Hypothalamus (tissue), 51 donors: ENCODE measurements around the gene CDHR2.

ENCODE experiments used
- DNase-seq, 51 donors: peaks; one replicate each; lab custom pipeline; 2025; lab: John Stamatoyannopoulos, UW

Gene CDHR2

DNA sequence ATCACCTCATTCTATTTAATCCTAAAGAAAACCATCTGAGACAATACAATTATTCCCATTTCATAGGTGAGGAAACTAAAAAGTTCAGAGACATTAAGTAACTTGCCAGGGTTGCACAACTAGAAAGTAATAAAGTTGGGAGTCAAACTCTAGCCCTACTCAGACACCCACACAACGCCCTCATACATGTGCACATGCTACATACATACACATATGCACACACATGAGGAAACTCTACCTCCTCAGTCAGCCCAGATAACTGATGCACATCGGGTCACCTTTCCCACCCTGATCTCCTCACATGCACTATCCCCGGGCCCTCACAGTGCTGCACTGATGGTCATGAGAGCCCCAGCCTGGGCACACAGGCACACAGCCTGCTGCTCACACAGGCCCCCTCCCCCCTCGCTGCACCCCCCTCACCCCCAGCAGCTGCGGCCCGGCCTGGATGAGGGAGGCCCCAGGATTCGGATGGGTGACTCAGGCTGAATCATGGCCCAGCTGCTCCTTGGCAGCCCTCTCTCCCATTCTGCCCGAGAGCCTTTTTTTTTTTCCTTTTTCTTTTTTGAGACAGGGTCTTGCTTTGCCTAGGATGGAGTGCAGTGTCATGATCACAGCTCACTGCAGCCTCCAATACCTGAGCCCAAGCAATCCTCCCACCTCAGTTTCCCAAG, 65.8 kb downstream of the CDHR2 start:
- peak in 1 of 51 donors; percentile 12 for DNase-seq

DNA sequence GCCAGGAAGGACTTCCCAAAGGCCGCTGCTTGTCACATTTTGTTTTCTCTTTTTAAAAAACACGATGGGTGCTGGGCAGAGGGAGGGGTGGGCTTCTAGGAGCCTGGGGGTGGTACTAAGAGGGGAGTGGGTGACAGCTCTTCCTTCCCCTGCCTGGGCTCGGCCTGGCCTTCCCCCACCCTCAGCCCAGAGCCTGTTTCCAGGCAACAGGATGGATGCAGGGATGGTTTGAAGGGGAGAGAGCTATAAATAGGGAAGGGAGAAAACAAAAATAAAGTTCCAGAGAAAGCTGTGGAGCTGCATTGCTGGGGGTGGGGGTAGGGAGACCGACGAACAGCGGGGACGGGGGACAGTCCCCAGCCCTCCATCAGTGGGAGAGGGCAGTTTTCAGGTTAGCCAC, 67.4 kb downstream of the CDHR2 start:
- no peak for DNase-seq

GRCh38 chr5:176618783-176619182, 69.6 kb downstream of the CDHR2 start:
- peak in 1 of 51 donors; percentile 53 for DNase-seq

GRCh38 chr5:176619203-176619568, 70.0 kb downstream of the CDHR2 start:
- peak in 44 of 51 donors; percentile 16 to 89 (median 68) for DNase-seq

DNA sequence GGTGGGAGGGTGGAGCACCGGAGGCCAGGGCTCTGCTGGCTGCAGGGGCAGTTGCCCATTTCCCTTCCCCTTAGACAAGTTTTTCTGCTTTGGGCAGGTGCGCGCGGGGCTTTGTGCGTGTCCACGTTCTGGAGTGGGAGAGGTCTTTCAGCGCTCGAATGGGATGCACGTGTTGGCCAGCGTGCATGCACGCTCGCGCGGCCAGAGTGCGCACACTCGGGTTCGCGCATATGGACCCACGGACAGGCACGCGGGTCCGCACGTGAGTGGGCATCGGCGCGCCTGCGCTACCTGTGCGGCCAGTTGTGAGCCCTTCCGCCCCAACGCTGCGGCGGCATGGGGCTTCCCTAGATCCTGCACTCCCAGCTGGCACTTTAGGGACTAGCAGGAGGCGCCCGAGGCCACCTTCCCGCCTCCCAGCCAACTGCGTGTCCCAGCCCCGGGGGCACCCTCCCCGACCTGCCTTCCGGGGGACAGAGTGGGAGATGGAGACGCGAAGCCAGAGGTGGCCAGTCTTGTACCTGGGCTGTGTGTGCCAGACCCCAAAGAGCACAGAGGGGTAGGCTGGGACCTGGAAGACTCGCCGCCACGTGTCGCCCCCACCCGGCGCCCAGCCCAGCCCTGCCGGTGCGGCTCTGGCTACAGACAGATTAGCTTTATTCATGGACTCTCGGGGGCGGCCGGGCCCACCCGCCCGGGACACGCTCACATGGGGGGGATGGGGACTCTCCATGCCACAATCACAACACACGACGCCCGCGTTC, 70.6 kb downstream of the CDHR2 start:
- DNase-seq = peak in 1 of 51 donors; percentile 14

DNA sequence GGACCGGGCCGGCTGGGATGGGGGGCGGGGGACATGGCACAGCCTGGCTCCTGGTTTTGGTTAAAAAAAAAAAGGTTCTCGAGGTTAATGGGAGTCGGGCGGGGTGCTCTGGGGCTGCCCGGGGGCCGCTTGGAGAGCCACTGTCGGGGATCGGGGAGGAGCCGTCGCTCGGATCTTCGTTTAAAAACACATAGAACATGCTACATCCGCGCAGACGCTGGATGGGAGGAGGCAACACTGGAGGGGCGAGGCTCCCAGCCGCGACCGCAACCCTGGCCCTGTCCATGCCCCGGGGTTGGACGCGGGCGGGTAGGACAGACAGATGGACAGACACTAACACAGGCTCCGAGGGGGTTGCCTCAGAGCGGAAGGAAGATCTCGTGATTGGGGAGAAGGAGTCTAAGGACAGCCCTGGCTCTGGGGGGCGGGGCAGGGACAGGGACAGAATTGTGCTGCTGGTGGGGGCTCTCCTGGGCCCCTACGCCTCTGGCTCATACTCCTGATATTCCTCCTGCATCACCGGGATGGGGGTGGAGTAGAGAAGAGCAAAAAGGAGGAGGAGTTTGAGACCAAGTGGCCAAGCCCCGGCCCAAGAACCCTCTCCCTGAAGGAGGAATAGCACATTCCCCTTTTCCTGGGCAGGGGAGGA, 71.3 kb downstream of the CDHR2 start:
- DNase-seq = peak in 1 of 51 donors; percentile 33

DNA sequence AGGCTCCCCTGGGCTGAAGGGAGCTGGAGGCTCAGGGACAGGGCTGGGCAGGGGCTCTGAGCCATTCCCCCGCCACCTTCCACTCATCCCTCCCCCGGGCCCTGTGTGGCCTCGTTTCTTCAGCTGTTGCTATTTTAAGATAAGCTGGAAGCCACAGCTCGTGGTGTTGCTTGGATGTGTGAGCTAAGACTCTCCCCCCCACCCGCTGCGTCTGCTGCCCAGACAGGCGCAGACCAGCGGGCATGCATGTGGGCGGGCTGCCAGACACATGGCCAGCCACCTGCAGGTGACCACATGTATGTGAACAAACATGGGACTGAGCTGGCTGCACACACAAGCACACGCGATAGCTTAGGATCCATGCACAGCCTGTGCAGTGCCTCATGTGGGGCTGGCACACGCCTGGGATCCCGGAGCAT, 72.5 kb downstream of the CDHR2 start:
- peak in 12 of 51 donors; percentile 12 to 76 (median 24) for DNase-seq

DNA sequence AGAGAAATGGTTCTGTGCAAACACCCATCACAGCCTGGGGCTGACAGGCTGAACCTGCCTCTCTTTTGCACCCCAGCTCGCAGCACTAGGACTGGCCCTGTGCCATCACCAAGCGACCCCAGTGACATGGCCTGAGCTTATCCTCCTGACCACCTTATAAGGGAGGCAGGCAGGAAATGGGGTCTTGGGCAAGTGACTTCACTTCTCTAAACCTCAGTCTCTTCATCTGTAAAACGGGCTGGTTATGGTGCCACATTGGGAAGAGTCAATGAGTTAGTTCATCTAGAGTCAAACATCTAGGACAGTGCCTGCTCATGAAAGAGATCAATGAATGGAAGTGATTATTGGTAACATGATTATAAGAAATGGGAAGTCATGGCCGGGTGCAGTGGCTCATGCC, 75.0 kb downstream of the CDHR2 start:
- no peak for DNase-seq

DNA sequence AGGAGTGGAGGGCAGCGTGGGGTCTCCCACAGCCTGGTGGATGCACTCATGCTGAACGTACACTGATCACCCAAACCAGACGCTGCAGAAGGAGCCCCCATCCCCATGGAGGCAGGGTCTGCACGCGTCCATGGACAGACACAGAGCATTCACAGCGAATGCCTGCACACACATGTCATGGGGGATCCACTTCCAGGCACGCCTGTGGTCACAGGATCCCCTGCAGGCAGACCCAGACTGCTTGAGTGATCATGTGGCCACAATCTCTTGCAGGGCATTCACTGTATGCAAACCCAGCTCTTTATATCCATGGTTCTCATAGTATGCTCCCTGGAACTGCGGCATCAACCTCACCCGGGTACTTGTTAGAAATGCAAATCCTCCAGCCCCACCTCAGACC, 75.8 kb downstream of the CDHR2 start:
- DNase-seq = no peak

- DNase-seq = no peak
Measured at GRCh38 chr5:176625512-176625911, 76.4 kb downstream of the CDHR2 start.

DNA sequence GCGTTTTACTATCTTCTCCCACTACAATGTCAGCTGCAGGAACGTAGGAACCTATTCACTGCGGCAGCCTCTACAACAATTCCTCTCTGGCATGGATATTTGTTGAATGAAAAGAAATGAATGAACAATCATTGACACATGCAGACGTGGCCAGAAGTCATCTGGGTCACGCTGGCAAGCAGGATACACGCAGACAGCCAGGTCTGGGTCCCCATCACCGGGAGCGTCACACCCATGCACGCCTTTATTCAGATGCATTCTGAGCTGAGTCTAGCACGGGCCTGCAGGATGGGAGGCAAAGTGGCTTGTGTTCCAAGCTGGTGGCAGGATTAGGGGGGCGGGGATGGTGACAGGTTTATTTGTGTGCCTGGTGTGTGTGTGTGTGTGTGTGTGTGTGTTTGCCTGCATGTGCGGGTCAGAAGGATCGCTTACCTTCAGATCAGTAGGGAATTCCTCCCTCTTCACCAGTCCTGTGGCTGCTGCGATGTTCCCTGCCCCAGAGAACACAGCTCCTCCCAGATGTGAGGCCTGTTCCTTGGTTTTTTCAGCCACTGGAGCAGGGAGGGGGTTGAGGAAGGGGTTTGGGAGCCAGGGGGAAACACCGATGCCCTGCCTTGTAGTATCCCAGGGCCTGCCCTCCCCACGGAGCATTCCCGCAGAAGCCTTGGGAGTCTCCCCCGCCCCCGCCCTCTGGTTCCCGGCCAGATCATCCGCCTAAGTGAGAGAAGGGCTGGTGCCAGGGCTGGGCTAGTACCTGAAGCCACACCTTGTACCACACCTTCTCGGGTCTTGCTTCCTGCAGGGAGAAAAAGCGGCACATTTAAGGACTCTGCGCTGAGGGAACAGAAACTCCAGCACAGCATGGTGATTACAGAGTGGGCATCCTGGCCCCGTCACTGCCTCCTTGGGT, 77.1 kb downstream of the CDHR2 start:
- DNase-seq = no peak

DNA sequence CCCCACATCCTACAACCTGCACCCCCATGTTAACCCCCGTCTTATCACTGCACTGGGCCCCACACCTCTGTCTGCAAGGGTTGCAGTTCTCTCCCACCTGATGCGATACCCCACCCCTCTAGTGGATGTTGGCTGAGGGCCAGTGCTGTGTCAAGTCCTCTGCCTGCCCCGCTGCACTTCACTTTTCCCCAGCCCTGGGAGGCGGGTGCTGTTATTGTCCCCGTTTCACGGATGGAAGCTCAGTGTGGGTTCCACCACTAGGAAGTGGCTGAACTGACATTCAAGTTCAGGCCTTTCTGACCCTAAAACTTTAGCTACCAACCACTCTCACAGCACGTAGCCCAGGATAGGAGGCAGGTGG, 77.7 kb downstream of the CDHR2 start:
- DNase-seq = no peak

- no peak for DNase-seq
Measured at GRCh38 chr5:176627582-176627981, 78.4 kb downstream of the CDHR2 start.

DNA sequence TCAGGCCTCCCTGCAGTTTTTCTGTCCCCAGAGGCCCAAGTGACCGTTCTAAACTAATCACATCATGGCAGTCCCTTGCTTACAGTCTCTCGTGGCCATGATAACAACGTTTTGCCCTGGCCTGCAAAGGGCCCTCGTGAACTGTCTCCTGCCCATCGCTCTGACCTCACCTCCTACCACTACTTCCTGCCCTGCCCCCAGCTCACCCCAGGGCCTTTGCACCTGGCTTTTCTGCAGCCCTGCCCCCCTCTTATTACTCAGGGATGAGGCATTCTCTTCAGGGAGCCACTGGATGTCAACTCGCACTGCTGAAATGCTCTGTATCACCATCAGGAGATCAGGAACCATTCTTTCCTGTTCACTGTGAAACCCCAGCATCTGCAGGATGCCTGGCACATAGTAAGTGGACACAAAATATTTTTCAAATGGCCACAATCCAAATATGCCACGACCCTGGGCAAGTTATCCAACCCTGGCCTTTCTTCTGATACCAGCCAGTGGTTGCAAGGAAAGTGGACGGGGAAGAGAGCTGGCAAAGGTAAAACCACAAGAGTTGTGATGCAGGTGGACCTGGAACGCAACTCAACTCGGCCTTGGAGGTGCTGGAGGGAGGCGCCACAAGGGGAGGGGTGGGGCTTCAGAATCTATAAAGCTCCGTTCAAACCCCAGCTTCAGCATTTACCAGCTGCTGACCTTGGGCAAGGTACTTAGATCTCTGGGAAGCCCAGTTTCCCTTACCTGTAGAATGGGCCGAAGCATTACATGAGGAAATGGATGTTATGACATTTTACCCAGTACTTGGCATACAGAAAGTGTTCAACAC, 79.5 kb downstream of the CDHR2 start:
- DNase-seq = no peak

GRCh38 chr5:176629317-176629852, 80.2 kb downstream of the CDHR2 start:
- no peak for DNase-seq

DNA sequence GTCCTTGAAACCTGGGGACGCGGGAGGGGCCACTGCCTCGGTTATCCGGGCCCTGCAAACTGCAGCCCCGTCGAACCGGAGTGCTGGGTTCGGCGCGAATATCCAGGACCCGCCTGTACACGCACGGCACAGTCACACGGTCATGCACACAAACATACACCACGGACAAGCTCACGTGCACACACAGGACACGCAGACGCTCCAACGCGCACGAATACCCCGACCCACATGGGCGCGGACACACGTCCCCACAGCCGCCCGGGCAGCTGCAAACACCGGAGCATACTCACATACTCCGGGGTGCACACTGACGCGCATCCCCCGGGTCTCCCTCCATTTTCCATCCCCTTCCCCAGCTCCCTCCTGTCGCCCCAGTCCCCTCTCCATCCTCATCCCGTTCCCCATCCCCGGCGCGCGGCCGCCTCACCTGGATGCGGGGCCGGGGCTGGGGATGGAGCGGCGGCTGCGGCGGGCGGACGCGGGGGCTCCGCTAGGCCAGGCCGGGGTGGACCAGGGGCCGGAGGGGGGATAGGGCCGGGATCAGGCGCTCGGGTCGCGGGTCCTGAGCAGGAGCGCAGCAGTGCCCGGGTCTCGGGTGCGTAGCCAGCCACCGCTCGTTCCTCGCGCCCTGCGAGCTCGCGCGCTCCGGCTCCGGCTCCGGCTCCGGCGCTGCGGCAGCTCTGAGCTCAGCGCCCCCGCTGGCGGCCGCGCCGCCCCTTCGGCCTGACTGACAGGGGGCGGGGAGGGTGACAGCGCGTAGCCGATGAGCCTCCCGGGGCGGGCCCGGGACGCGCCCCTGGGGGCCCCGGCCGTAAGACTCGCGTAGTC, 80.9 kb downstream of the CDHR2 start, which contains the start of the genes EIF4E1B and SNCB:
Gene EIF4E1B (plus strand): TSS at position 823 of the 828 bp plus-strand sequence. CDS start 12,113 bp downstream, outside the sequence.
Gene SNCB (minus strand): TSS at position 682 of the 828 bp plus-strand sequence. CDS start 880 bp downstream, outside the sequence.
- DNase-seq = peak in 20 of 51 donors; percentile 16 to 60 (median 38)

DNA sequence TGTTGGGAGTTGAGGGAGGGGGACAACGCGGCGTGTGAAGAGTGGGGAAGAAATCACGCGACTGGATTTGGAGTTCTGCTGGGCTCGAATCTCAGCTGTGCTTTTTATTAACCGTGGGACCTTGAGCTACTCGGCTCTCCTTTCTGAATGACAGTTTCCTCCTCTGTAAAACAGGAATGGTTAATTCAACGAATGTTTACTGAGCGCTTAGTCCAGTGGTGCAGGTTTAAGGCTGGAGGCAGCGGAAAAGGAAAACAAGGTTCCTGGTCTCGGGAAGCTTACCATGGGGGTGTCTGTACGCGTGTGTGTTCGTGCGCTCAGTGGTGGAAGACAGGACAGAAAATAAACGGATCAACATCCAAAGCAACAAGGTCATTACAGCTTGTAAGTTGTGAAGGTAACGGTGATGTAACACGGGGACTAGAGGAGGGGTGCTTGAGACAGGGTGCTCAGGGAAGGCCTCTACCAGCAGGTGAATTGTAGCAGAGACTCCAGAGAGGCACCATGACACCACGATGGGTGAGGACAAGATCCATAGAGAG, 81.6 kb downstream of the CDHR2 start:
- DNase-seq = peak in 1 of 51 donors; percentile 32
